Measurements from ENCODE around the gene COL4A2. TPM values are rescaled to one million over a fixed set of nuclear protein-coding genes. Genes with fewer than 3 reads are reported as not detected.

Gene COL4A2
- polyA plus RNA-seq, 1 experiment: 886 TPM

DNA sequence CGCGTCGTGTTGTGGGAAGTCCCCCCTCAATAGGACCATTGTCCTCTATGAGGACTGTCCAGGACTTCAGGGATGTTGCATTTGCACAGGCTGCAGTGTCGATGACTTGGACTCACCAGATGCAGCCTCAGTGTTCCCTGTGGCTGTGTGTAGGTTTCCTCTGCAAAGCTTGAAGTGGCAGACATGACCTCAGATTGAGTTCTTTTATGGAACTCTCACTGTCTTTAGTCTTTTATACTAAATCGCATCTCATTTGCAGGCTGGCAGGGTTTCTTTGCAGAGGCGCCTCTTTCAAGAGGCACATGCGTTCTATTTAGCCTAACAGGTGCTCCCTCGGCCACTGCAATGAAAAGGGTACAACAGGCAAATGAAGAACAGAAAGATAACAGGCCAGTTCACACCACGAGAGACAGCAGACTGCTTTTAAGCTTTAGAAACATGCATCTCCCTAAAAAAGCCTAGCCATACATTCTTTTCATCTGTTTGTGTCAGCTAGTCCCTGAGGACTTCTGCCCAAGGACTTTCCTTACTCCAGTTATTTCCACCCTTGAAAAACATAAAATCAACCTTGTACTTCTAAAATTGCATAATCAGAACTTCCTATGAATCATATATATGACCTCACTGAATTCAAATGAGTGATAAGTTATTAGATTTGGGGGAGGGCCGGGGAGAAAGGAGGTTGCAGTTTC is 136.0 kb downstream of the COL4A2 start:
- CTCF ChIA-PET: interaction anchor here (1.0 to 2.6 kb wide), 9 partner anchors 13 to 222 kb away, joined by 3 to 20 read pairs (median 4); no protein-coding TSS in a partner anchor
- TF ChIP-seq, protein P1, sequence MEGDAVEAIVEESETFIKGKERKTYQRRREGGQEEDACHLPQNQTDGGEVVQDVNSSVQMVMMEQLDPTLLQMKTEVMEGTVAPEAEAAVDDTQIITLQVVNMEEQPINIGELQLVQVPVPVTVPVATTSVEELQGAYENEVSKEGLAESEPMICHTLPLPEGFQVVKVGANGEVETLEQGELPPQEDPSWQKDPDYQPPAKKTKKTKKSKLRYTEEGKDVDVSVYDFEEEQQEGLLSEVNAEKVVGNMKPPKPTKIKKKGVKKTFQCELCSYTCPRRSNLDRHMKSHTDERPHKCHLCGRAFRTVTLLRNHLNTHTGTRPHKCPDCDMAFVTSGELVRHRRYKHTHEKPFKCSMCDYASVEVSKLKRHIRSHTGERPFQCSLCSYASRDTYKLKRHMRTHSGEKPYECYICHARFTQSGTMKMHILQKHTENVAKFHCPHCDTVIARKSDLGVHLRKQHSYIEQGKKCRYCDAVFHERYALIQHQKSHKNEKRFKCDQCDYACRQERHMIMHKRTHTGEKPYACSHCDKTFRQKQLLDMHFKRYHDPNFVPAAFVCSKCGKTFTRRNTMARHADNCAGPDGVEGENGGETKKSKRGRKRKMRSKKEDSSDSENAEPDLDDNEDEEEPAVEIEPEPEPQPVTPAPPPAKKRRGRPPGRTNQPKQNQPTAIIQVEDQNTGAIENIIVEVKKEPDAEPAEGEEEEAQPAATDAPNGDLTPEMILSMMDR (IDR thresholded peaks at IDR 0.05; ENCODE audit: insufficient read depth, low read depth, low read length): no peak
- no peaks in the 10 kb centered on the region for H3K27me3 ChIP-seq (ENCODE audit: control insufficient read depth, insufficient read depth, low read length)
- POLR2A ChIA-PET: no interaction called here
- no peak for DNase-seq (ENCODE audit: low read depth)
- H3K4me3 ChIP-seq (ENCODE audit: low read depth, low read length): no peak overlapping the region
- peaks cover 22% of the 10 kb centered on the region for H3K36me3 ChIP-seq (ENCODE audit: control insufficient read depth, insufficient read depth, low read length)

DNA sequence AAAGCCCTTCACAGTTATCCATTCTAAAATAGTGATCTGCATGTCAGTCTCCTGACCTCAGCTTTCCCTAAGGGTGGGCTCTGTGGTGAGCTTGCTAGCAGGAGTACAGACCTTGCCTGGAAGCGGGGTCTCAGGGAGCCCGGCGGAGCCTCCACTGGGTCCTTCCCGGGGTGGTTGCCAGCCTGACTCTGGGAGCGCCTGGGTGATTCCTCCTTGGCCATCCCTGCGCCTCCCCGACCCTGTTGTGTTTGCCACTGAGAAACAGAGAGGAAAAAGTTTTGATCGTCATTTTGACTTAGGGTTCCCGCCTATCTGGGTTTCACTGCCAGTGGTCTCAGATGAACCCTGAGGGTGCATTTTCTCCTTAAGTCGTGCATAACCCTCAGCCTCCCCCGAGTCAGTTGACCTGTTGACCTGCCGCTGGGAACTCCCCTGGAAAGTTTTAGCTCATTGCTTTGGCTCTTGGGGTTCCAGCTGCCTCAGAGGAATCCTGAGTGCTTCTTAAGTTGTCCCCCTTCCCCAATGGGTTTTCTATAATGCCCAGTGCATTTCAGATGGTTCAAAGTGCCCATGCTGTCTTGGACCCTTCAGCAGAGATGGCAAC is 136.6 kb downstream of the COL4A2 start:
- TF ChIP-seq, protein P1 (IDR thresholded peaks at IDR 0.05; ENCODE audit: insufficient read depth, low read depth, low read length): no peak
- Histone ChIP-seq H3K4me3 (ENCODE audit: low read depth, low read length) (no peak overlapping the region), H3K36me3 (ENCODE audit: control insufficient read depth, insufficient read depth, low read length) (peaks cover 15% of the 10 kb centered on the region), H3K27me3 (ENCODE audit: control insufficient read depth, insufficient read depth, low read length) (no peaks in the 10 kb centered on the region)
- ChIA-PET POLR2A (no interaction called here), CTCF (interaction anchor here (0.9 to 2.6 kb wide), 15 partner anchors 11 to 295 kb away, joined by 3 to 20 read pairs (median 3); no protein-coding TSS in a partner anchor)
- DNase-seq (ENCODE audit: low read depth): no peak

DNA sequence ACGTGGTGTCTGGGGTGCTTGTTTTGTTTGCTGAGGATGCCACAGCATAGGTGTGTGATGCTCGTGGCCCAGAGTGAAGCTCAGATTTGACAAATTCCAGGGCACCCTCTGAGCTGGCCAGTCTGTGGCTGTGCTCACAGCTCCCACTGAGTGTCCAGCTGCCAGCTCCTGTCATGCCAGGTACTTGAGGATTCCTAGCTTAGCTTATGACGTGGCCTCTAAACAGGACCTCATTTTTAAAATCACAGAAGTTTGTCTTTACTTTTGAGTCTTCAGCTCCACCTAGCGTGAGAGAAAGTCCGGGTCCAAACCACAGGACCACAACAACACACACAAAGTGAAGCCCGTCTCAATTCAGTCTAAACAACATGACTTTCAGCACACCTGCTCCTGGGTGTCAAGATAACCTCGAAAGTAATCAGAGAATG is 137.2 kb downstream of the COL4A2 start:
- no peak overlapping the region for H3K4me3 ChIP-seq (ENCODE audit: low read depth, low read length)
- DNase-seq (ENCODE audit: low read depth): no peak
- CTCF ChIA-PET: interaction anchor here (0.8 to 2.6 kb wide), 17 partner anchors 10 to 296 kb away, joined by 3 to 20 read pairs (median 3); no protein-coding TSS in a partner anchor
- TF ChIP-seq, protein P1 (IDR thresholded peaks at IDR 0.05; ENCODE audit: insufficient read depth, low read depth, low read length): peak; percentile 39; the same call in 1 of the 2 replicates
- peaks cover 12% of the 10 kb centered on the region for H3K36me3 ChIP-seq (ENCODE audit: control insufficient read depth, insufficient read depth, low read length)
- no peaks in the 10 kb centered on the region for H3K27me3 ChIP-seq (ENCODE audit: control insufficient read depth, insufficient read depth, low read length)
- POLR2A ChIA-PET: no interaction called here

DNA sequence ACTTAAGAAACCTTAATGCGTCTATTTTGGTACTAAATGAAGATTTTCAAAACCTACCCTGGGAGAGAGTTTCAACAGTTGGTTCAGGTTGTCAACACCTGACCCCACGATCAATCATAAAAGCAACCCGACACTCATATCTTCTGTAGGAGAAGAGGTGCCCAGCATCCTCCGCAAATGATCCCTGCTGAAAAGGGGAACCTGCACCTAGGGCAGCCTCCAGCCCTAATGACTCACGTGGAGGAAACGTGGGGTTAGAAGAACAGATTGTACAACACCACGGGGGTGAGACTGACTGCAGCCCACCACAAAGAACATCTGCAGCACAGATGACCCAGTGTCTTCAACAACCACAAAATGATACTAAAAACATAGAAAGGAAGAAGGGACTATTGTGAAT is 138.1 kb downstream of the COL4A2 start:
- ChIA-PET POLR2A (no interaction called here), CTCF (interaction anchor here (0.8 to 2.6 kb wide), 9 partner anchors 9 to 297 kb away, joined by 3 to 20 read pairs (median 3); no protein-coding TSS in a partner anchor)
- TF ChIP-seq, protein P1 (IDR thresholded peaks at IDR 0.05; ENCODE audit: insufficient read depth, low read depth, low read length): no peak
- DNase-seq (ENCODE audit: low read depth): no peak
- H3K36me3 ChIP-seq (ENCODE audit: control insufficient read depth, insufficient read depth, low read length): peaks cover 10% of the 10 kb centered on the region
- no peak overlapping the region for H3K4me3 ChIP-seq (ENCODE audit: low read depth, low read length)
- no peaks in the 10 kb centered on the region for H3K27me3 ChIP-seq (ENCODE audit: control insufficient read depth, insufficient read depth, low read length)
